CD14-positive monocyte (primary cell): ENCODE measurements around the gene NANP. TPM values are rescaled to one million over a fixed set of nuclear protein-coding genes. Genes with fewer than 3 reads are reported as not detected.

Source experiments
- DNase-seq, 3 donors: peaks; one replicate each; pipeline ENCODE4 v3.0.0-alpha.2; 2011 to 2022
- H2AFZ ChIP-seq: 2 replicates; pipeline ENCODE4 v1.6.0; 2012; ENCODE audit warnings: mild to moderate bottlenecking, low read depth, low read length, inconsistent platforms; ENCODE audit not compliant: insufficient read depth, poor library complexity, severe bottlenecking
- H3K27ac ChIP-seq, 2 donors: 1 replicate in 1 of 2; 2 replicates in 1 of 2; pipeline ENCODE4 v1.5.1; 2012 to 2013; ENCODE audit warnings: low read length in 2 of 2, control low read depth in 1 of 2, inconsistent platforms in 1 of 2, low read depth in 1 of 2, mild to moderate bottlenecking in 1 of 2
- H3K27me3 ChIP-seq, 2 donors: one replicate each; pipeline versions ENCODE4 v1.6.0 to v1.6.1; 2011 to 2013; ENCODE audit warnings: low read length in 2 of 2; ENCODE audit not compliant: control insufficient read depth in 2 of 2, insufficient read depth in 2 of 2
- H3K36me3 ChIP-seq, 2 donors: replicated peaks in 1 of 2; 1 replicate in 1 of 2; 2 replicates in 1 of 2; pipeline versions ENCODE4 v1.5.1 to v1.6.1; 2012 to 2013; ENCODE audit warnings: low read length in 2 of 2, control low read depth in 1 of 2, inconsistent platforms in 1 of 2, mild to moderate bottlenecking in 1 of 2; ENCODE audit not compliant: insufficient read depth in 2 of 2, control insufficient read depth in 1 of 2
- H3K4me1 ChIP-seq, 2 donors: 1 replicate in 1 of 2; 2 replicates in 1 of 2; pipeline versions ENCODE4 v1.5.1 to v1.6.1; 2012 to 2013; ENCODE audit warnings: low read length in 2 of 2, control low read depth in 1 of 2, inconsistent platforms in 1 of 2, mild to moderate bottlenecking in 1 of 2, moderate library complexity in 1 of 2; ENCODE audit not compliant: insufficient read depth in 2 of 2, control insufficient read depth in 1 of 2
- H3K4me2 ChIP-seq: replicated peaks from 2 replicates; pipeline ENCODE3; 2012; ENCODE audit warnings: low read length, moderate library complexity, mild to moderate bottlenecking; ENCODE audit not compliant: poor library complexity, severe bottlenecking; ENCODE audit errors: extremely low read depth
- H3K4me3 ChIP-seq, 3 experiments: fragments of 200-600 bp in 1 of 3; sonication (generic) in 1 of 3; replicated peaks in 1 of 3; 1 replicate in 2 of 3; 2 replicates in 1 of 3; pipeline ENCODE4 v1.5.1; 2011 to 2013; ENCODE audit warnings: low read length in 3 of 3, mild to moderate bottlenecking in 3 of 3, control low read depth in 2 of 3, low read depth in 2 of 3, inconsistent platforms in 1 of 3, moderate library complexity in 1 of 3
- H3K79me2 ChIP-seq: 2 replicates; pipeline ENCODE4 v1.6.0; 2012; ENCODE audit warnings: mild to moderate bottlenecking, control low read depth, inconsistent platforms, low read length, moderate library complexity; ENCODE audit not compliant: insufficient read depth
- H3K9ac ChIP-seq: 2 replicates; pipeline ENCODE4 v1.6.0; 2017; ENCODE audit warnings: low read length, mild to moderate bottlenecking; ENCODE audit not compliant: insufficient read depth, poor library complexity, severe bottlenecking
- H3K9me3 ChIP-seq, 2 donors: replicated peaks in 1 of 2; 1 replicate in 1 of 2; 2 replicates in 1 of 2; pipeline versions ENCODE4 v1.5.1 to v1.6.1; 2012 to 2013; ENCODE audit warnings: low read length in 2 of 2, control low read depth in 1 of 2; ENCODE audit not compliant: control insufficient read depth in 1 of 2, insufficient read depth in 1 of 2
- H4K20me1 ChIP-seq: 2 replicates; pipeline ENCODE4 v1.6.0; 2012; ENCODE audit warnings: mild to moderate bottlenecking, low read length, control low read depth, moderate library complexity; ENCODE audit not compliant: insufficient read depth
- H3K27ac Mint-ChIP-seq, 7 donors: one replicate each; pipeline ENCODE4 v1.8.0; 2020; ENCODE audit warnings: mild to moderate bottlenecking in 7 of 7, mixed read lengths in 7 of 7, moderate library complexity in 6 of 7, inconsistent platforms in 2 of 7
- H3K27me3 Mint-ChIP-seq, 3 donors: one replicate each; pipeline ENCODE4 v1.8.0; 2021 to 2022; ENCODE audit warnings: low read depth in 3 of 3, mild to moderate bottlenecking in 3 of 3, mixed read lengths in 3 of 3, moderate library complexity in 3 of 3, inconsistent platforms in 1 of 3
- H3K36me3 Mint-ChIP-seq, 2 donors: one replicate each; pipeline ENCODE4 v1.8.0; 2020; ENCODE audit warnings: mixed read lengths in 2 of 2, inconsistent platforms in 1 of 2, mild to moderate bottlenecking in 1 of 2
- H3K4me1 Mint-ChIP-seq: one replicate; pipeline ENCODE4 v1.8.0; 2020; ENCODE audit warnings: mild to moderate bottlenecking, mixed read lengths
- H3K4me3 Mint-ChIP-seq, 2 donors: one replicate each; pipeline ENCODE4 v1.8.0; 2020; ENCODE audit warnings: mild to moderate bottlenecking in 2 of 2, mixed read lengths in 2 of 2, moderate library complexity in 1 of 2
- H3K9me3 Mint-ChIP-seq, 7 donors: one replicate each; pipeline ENCODE4 v1.8.0; 2020 to 2022; ENCODE audit warnings: mixed read lengths in 7 of 7, mild to moderate bottlenecking in 6 of 7, moderate library complexity in 6 of 7, inconsistent platforms in 2 of 7
- WGBS: methylation state at CpG from one replicate; pipeline ENCODE4 v1.1.5; 2013; ENCODE audit warnings: missing lambda C conversion rate; ENCODE audit not compliant: insufficient coverage; 5-methylcytosine and 5-hydroxymethylcytosine counted together
- intact Hi-C, 2 donors: fragments of 100-400 bp; cut with micrococcal nuclease; formaldehyde crosslinking; loops; one replicate each; pipeline versions ENCODE4 v1.15.0 to v1.15.1; 2023
- polyA plus RNA-seq, 3 donors: library from polyadenylated mRNA; depleted of rRNA in 1 of 3; unstranded in 2 of 3; stranded (reverse) in 1 of 3; fragments of 300-500 nt in 2 of 3; fragments of >200 nt in 1 of 3; fragmentation: Illumina TruSeq in 2 of 3; gene quantifications; 1 replicate in 2 of 3; 2 replicates in 1 of 3; pipeline ENCODE4 v1.2.3, GENCODE V29; 2012 to 2021
- TF ChIP-seq, protein P1 (sequence below): fragments of 200-600 bp; IDR thresholded peaks from one replicate; pipeline ENCODE4 v1.8.0; 2022; ENCODE audit warnings: antibody characterized with exemption, mild to moderate bottlenecking

NANP gene
- polyA plus RNA-seq, 3 donors: 1.7 to 2.6 (median 2.2) TPM

DNA sequence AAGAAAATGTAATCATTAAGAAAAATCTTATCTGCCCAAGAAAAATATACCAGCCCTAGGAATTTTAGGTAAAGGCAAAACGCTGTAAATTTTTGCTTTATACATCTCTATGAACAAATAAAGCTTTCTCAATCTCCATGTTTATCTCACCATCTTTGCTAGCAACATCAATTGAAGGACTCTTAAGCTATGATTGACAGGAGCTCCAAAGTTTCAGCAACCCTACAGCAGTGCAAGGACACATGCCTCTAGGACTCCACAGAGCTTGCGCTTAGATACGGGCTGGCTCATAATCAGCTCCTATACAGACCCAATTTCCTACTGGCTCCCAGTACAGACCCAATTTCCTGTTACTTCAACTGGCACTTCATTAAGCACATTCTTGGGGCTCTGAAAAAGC is 4.3 kb downstream of the NANP start:
- no peak for DNase-seq
- Mint-ChIP-seq H3K4me1 (peaks cover 25% of the 10 kb centered on the region), H3K9me3 (peaks cover 0 to 2% (median 0%) of the 10 kb centered on the region in 7 donors), H3K27ac (peak overlapping the region in 1 of 7 donors; percentile 44), H3K36me3 (peaks cover 10 to 14% of the 10 kb centered on the region in 2 donors), H3K27me3 (peaks cover 2 to 3% (median 3%) of the 10 kb centered on the region in 3 donors), H3K4me3 (no peak overlapping the region)
- H4K20me1 ChIP-seq: peaks cover 5% of the 10 kb centered on the region
- H3K79me2 ChIP-seq: peaks cover 32% of the 10 kb centered on the region
- H3K4me2 ChIP-seq: no peak overlapping the region
- no peaks in the 10 kb centered on the region for H3K9me3 ChIP-seq
- H3K27me3 ChIP-seq: no peaks in the 10 kb centered on the region
- H3K9ac ChIP-seq: no peak overlapping the region
- H2AFZ ChIP-seq: no peak overlapping the region
- WGBS: 92% methylated on average over 2 of the region's 3 CpGs
- intact Hi-C loops: no loop called here
- peaks cover 21 to 31% of the 10 kb centered on the region in 2 donors for H3K4me1 ChIP-seq
- H3K4me3 ChIP-seq: no peak overlapping the region
- no peak overlapping the region for H3K27ac ChIP-seq
- H3K36me3 ChIP-seq: peaks cover 2 to 16% of the 10 kb centered on the region in 2 donors
- TF ChIP-seq, protein P1, sequence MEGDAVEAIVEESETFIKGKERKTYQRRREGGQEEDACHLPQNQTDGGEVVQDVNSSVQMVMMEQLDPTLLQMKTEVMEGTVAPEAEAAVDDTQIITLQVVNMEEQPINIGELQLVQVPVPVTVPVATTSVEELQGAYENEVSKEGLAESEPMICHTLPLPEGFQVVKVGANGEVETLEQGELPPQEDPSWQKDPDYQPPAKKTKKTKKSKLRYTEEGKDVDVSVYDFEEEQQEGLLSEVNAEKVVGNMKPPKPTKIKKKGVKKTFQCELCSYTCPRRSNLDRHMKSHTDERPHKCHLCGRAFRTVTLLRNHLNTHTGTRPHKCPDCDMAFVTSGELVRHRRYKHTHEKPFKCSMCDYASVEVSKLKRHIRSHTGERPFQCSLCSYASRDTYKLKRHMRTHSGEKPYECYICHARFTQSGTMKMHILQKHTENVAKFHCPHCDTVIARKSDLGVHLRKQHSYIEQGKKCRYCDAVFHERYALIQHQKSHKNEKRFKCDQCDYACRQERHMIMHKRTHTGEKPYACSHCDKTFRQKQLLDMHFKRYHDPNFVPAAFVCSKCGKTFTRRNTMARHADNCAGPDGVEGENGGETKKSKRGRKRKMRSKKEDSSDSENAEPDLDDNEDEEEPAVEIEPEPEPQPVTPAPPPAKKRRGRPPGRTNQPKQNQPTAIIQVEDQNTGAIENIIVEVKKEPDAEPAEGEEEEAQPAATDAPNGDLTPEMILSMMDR: no peak

- Histone ChIP-seq H4K20me1 (no peaks in the 10 kb centered on the region), H3K9ac (no peak overlapping the region), H2AFZ (no peak overlapping the region), H3K27ac (no peak overlapping the region), H3K79me2 (no peaks in the 10 kb centered on the region), H3K36me3 (peaks cover 0 to 3% of the 10 kb centered on the region in 2 donors), H3K4me2 (no peak overlapping the region), H3K27me3 (no peaks in the 10 kb centered on the region), H3K4me3 (no peak overlapping the region), H3K4me1 (no peaks in the 10 kb centered on the region), H3K9me3 (no peaks in the 10 kb centered on the region)
- WGBS: no CpG with 5 or more reads among the region's 3 CpGs
- TF ChIP-seq, protein P1: no peak
- Mint-ChIP-seq H3K4me1 (no peaks in the 10 kb centered on the region), H3K9me3 (no peaks in the 10 kb centered on the region), H3K4me3 (no peak overlapping the region), H3K36me3 (peaks cover 7 to 9% of the 10 kb centered on the region in 2 donors), H3K27ac (no peak overlapping the region), H3K27me3 (peaks cover 0 to 3% (median 2%) of the 10 kb centered on the region in 3 donors)
- DNase-seq: no peak
- intact Hi-C loops: no loop called here
These were observed 15.0 kb downstream of the NANP start for GRCh38 chr20:25608774-25609173.
